AG10803 (cell line): ENCODE measurements around the gene IMMP2L.

Experiments
- DNase-seq: peaks from one replicate; pipeline ENCODE4 v3.0.0; 2010; ENCODE audit warnings: low read depth
- H3K4me3 ChIP-seq: 2 replicates; pipeline ENCODE4 v1.5.1; 2011; ENCODE audit warnings: mild to moderate bottlenecking, low read length, control low read depth
- TF ChIP-seq, protein P1 (sequence below): conservative IDR thresholded peaks from 2 replicates; pipeline ENCODE4 v1.5.1; 2011; ENCODE audit warnings: mild to moderate bottlenecking, low read length, control low read depth, inconsistent platforms

IMMP2L gene

DNA sequence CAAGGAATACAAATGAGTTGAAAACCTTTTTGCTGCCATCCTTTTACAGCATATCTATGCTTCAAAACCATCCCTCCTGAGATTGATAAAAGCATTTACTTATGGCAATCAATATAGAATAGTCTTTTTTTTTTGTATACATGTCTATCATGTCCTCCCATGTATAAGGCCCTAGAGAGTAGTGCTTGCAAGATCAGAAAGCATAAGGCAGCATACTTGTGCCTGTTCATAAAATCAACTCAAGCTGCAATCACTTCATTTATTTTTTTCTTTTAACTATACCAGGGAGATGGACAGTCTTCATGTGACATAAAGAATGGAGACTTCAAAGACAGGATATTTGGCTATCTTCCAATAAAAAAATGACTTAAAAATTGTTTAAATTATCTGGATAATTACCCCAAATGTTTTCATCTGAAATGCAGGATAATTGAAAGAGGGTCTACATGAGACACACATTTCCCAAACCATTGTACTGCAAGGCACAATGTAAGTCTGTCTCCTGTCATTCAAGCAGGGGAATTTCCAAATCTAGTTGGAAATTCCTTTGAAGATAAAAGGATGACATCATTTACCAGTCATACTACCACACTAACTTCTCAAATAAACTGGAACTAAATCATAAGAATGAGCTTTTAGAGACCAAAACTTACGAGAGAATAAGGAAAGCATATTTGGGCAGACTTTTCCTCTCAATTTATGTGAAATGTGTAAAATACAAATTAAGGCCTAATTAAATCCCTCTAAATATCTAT is 448.9 kb downstream of the IMMP2L start:
- no peak overlapping the region for H3K4me3 ChIP-seq
- peak; percentile 52 for DNase-seq
- TF ChIP-seq, protein P1, sequence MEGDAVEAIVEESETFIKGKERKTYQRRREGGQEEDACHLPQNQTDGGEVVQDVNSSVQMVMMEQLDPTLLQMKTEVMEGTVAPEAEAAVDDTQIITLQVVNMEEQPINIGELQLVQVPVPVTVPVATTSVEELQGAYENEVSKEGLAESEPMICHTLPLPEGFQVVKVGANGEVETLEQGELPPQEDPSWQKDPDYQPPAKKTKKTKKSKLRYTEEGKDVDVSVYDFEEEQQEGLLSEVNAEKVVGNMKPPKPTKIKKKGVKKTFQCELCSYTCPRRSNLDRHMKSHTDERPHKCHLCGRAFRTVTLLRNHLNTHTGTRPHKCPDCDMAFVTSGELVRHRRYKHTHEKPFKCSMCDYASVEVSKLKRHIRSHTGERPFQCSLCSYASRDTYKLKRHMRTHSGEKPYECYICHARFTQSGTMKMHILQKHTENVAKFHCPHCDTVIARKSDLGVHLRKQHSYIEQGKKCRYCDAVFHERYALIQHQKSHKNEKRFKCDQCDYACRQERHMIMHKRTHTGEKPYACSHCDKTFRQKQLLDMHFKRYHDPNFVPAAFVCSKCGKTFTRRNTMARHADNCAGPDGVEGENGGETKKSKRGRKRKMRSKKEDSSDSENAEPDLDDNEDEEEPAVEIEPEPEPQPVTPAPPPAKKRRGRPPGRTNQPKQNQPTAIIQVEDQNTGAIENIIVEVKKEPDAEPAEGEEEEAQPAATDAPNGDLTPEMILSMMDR: no peak

DNA sequence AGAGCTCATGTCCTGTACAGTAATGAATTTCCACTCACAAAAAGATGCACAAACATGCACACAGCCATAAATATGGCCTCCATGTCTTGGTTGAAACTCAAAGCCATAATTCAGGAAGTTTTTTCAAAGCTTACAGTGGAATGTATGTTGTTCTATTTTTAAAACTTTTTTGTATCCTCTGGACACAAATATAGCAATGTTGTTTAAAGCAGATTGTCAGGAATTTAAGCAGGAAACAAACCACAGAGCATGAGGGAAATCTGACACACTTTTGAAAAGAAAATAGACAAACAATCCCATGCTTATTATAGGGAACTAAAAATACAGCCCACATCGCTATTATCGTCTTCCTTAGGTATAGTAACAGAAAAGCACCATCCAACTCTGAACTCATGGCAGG is 449.9 kb downstream of the IMMP2L start:
- no peak overlapping the region for H3K4me3 ChIP-seq
- TF ChIP-seq, protein P1: no peak
- DNase-seq: peak; percentile 10

DNA sequence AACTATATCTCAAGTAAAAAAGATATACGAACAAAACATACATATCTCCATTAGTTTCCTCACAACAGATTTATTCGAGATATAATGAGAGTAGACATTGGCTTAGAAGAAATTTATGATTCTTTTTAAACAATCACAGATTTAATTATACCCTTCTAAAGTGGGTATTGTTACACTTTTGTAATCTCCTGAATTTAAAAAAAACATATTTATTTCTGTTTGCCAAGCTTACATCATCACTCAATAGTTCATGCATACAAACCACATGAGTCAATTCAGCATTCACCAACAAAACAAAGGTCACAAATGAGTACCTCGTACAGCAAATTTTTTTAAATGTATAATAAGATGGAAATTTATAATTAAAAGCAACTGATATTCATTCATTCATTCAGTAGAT is 453.8 kb downstream of the IMMP2L start:
- DNase-seq: peak; percentile 41
- TF ChIP-seq, protein P1: no peak
- H3K4me3 ChIP-seq: no peak overlapping the region

DNA sequence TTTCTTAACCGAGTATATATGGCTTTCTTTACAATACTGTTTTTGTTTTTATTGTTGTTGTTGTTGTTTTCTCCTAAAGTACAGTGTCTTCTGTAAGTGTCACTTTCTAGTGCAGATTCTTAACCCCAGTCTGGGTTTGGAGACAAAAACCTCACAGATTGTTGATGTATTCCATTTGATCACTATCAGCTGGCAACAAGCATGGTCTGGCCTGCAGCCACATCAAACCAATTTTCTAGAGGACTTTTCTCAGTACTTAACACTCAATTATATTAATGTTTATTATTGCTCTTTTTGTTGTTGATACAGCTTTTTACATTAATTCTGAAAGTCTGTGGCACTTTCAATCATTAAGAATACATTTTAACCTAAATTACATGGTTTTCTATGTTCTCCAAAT is 454.3 kb downstream of the IMMP2L start:
- TF ChIP-seq, protein P1: no peak
- DNase-seq: no peak
- no peak overlapping the region for H3K4me3 ChIP-seq

- no peak overlapping the region for H3K4me3 ChIP-seq
- DNase-seq: peak; percentile 35
- TF ChIP-seq, protein P1: no peak
Measured at GRCh38 chr7:111107579-111107978, 454.7 kb downstream of the IMMP2L start.

- TF ChIP-seq, protein P1: no peak
- no peak overlapping the region for H3K4me3 ChIP-seq
- DNase-seq: no peak
Measured at GRCh38 chr7:111105269-111105668, 457.0 kb downstream of the IMMP2L start.

GRCh38 chr7:111104710-111105109 is 457.6 kb downstream of the IMMP2L start:
- TF ChIP-seq, protein P1: no peak
- no peak overlapping the region for H3K4me3 ChIP-seq
- no peak for DNase-seq
